HEK293 (cell line): Measurements from ENCODE around the gene PASK.

Experiments used
- CTCF ChIA-PET: fragments of 350-600 bp; formaldehyde crosslinking; extraction: SDS; loops from one replicate; lab custom pipeline; 2021; ENCODE audit warnings: antibody characterized with exemption; lab: Yijun Ruan, JAX
- POLR2A ChIA-PET: fragments of 300-600 bp; formaldehyde crosslinking; extraction: SDS; loops from one replicate; lab custom pipeline; 2020; ENCODE audit warnings: antibody characterized with exemption, inconsistent platforms; lab: Yijun Ruan, JAX
- H3K27ac ChIP-seq: fragments of 200-500 bp; sonication (Bioruptor generic); 2 replicates; pipeline ENCODE4 v1.5.1; 2014; ENCODE audit warnings: low read depth, low read length, control low read depth, inconsistent platforms; ENCODE audit errors: extremely low read depth
- H3K36me3 ChIP-seq, 2 experiments: fragments of 200-500 bp in 1 of 2; sonication (Bioruptor generic) in 1 of 2; 1 replicate in 1 of 2; 2 replicates in 1 of 2; pipeline ENCODE4 v1.5.1; 2014 to 2017; ENCODE audit warnings: inconsistent platforms in 2 of 2, low read length in 2 of 2; ENCODE audit not compliant: control insufficient read depth in 2 of 2, insufficient read depth in 1 of 2
- H3K4me1 ChIP-seq: fragments of 200-500 bp; sonication (Bioruptor generic); 2 replicates; pipeline ENCODE4 v1.5.1; 2014; ENCODE audit warnings: mild to moderate bottlenecking, low read length, inconsistent platforms; ENCODE audit not compliant: control insufficient read depth, insufficient read depth
- H3K4me3 ChIP-seq: 2 replicates; pipeline ENCODE4 v1.5.1; 2011; ENCODE audit warnings: low read depth, mild to moderate bottlenecking, control low read depth, low read length, moderate library complexity
- H3K9me3 ChIP-seq: fragments of 200-500 bp; sonication (Bioruptor generic); 2 replicates; pipeline ENCODE4 v1.5.1; 2014; ENCODE audit warnings: low read depth, low read length, inconsistent platforms; ENCODE audit not compliant: control insufficient read depth, insufficient read depth
- MZF1 ChIP-seq: fragments of 450-650 bp; formaldehyde crosslinking; IDR thresholded peaks from 2 replicates; pipeline ENCODE4 v1.5.1; 2017; ENCODE audit warnings: missing biosample characterization, missing genetic modification characterization, borderline replicate concordance
- ZNF202 ChIP-seq: fragments of 450-650 bp; formaldehyde crosslinking; IDR thresholded peaks from 2 replicates; pipeline ENCODE4 v1.5.1; 2016; ENCODE audit warnings: missing biosample characterization, missing genetic modification characterization, borderline replicate concordance
- ZNF561 ChIP-seq: fragments of 450-650 bp; IDR thresholded peaks from 2 replicates; pipeline ENCODE4 v1.5.1; 2018; ENCODE audit warnings: missing biosample characterization, missing genetic modification characterization, borderline replicate concordance
- ZNF621 ChIP-seq: fragments of 450-650 bp; formaldehyde crosslinking; IDR thresholded peaks from 2 replicates; pipeline ENCODE4 v1.5.1; 2017; ENCODE audit warnings: missing biosample characterization, missing genetic modification characterization
- TF ChIP-seq, protein P1 (sequence below): fragments of 450-650 bp; formaldehyde crosslinking; IDR thresholded peaks from 2 replicates; pipeline ENCODE4 v1.5.1; 2016; ENCODE audit warnings: missing biosample characterization, missing genetic modification characterization
- TF ChIP-seq, protein P2 (sequence below): fragments of 450-650 bp; formaldehyde crosslinking; IDR thresholded peaks from 2 replicates; pipeline ENCODE4 v1.5.1; 2016; ENCODE audit warnings: missing biosample characterization, missing genetic modification characterization
- TF ChIP-seq, protein P3 (sequence below): fragments of 450-650 bp; formaldehyde crosslinking; IDR thresholded peaks from 2 replicates; pipeline ENCODE4 v1.5.1; 2016; ENCODE audit warnings: missing biosample characterization, missing genetic modification characterization
- TF ChIP-seq, protein P4 (sequence below): fragments of 450-650 bp; formaldehyde crosslinking; IDR thresholded peaks from 2 replicates; pipeline ENCODE4 v1.5.1; 2016; ENCODE audit warnings: missing biosample characterization, missing genetic modification characterization, low read depth
- TF ChIP-seq, protein P5 (sequence below): fragments of 450-650 bp; formaldehyde crosslinking; IDR thresholded peaks from 2 replicates; pipeline ENCODE4 v1.5.1; 2016; ENCODE audit warnings: missing biosample characterization, missing genetic modification characterization
- TF ChIP-seq, protein P6 (sequence below): fragments of 450-650 bp; IDR thresholded peaks from 2 replicates; pipeline ENCODE4 v1.5.1; 2018; ENCODE audit warnings: missing biosample characterization, mild to moderate bottlenecking, missing genetic modification characterization

Gene PASK

DNA sequence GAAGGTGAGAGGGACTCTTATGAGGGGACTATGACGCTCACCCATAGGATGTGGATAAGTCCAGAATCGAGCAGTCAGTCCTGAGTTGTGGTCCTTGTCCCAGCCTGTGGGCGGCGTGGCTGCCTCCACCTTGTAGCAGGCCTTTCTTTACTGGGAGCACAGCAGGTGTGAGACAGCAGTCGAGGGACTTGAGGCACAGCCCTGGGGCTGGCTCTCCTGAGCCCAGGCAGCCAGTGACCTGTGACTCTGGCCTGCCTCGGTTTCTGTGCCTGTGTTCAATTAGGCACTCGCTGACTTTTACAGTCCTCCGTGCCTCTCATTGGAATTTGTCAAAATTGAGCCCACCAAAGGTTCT lies 9.3 kb upstream of the PASK start:
- POLR2A ChIA-PET: no interaction called here
- Histone ChIP-seq H3K36me3 (peaks cover 6 to 80% of the 10 kb centered on the region in 2 experiments), H3K9me3 (no peaks in the 10 kb centered on the region), H3K4me3 (no peak overlapping the region), H3K27ac (no peak overlapping the region), H3K4me1 (no peaks in the 10 kb centered on the region)
- CTCF ChIA-PET: no interaction called here
- TF ChIP-seq, protein P1, sequence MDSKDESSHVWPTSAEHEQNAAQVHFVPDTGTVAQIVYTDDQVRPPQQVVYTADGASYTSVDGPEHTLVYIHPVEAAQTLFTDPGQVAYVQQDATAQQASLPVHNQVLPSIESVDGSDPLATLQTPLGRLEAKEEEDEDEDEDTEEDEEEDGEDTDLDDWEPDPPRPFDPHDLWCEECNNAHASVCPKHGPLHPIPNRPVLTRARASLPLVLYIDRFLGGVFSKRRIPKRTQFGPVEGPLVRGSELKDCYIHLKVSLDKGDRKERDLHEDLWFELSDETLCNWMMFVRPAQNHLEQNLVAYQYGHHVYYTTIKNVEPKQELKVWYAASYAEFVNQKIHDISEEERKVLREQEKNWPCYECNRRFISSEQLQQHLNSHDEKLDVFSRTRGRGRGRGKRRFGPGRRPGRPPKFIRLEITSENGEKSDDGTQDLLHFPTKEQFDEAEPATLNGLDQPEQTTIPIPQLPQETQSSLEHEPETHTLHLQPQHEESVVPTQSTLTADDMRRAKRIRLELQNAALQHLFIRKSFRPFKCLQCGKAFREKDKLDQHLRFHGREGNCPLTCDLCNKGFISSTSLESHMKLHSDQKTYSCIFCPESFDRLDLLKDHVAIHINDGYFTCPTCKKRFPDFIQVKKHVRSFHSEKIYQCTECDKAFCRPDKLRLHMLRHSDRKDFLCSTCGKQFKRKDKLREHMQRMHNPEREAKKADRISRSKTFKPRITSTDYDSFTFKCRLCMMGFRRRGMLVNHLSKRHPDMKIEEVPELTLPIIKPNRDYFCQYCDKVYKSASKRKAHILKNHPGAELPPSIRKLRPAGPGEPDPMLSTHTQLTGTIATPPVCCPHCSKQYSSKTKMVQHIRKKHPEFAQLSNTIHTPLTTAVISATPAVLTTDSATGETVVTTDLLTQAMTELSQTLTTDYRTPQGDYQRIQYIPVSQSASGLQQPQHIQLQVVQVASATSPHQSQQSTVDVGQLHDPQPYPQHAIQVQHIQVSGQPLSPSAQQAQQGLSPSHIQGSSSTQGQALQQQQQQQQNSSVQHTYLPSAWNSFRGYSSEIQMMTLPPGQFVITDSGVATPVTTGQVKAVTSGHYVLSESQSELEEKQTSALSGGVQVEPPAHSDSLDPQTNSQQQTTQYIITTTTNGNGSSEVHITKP (tag by site-specific recombination): no peak
- TF ChIP-seq, protein P2, sequence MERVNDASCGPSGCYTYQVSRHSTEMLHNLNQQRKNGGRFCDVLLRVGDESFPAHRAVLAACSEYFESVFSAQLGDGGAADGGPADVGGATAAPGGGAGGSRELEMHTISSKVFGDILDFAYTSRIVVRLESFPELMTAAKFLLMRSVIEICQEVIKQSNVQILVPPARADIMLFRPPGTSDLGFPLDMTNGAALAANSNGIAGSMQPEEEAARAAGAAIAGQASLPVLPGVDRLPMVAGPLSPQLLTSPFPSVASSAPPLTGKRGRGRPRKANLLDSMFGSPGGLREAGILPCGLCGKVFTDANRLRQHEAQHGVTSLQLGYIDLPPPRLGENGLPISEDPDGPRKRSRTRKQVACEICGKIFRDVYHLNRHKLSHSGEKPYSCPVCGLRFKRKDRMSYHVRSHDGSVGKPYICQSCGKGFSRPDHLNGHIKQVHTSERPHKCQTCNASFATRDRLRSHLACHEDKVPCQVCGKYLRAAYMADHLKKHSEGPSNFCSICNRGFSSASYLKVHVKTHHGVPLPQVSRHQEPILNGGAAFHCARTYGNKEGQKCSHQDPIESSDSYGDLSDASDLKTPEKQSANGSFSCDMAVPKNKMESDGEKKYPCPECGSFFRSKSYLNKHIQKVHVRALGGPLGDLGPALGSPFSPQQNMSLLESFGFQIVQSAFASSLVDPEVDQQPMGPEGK (tag by site-specific recombination): no peak
- TF ChIP-seq, protein P3, sequence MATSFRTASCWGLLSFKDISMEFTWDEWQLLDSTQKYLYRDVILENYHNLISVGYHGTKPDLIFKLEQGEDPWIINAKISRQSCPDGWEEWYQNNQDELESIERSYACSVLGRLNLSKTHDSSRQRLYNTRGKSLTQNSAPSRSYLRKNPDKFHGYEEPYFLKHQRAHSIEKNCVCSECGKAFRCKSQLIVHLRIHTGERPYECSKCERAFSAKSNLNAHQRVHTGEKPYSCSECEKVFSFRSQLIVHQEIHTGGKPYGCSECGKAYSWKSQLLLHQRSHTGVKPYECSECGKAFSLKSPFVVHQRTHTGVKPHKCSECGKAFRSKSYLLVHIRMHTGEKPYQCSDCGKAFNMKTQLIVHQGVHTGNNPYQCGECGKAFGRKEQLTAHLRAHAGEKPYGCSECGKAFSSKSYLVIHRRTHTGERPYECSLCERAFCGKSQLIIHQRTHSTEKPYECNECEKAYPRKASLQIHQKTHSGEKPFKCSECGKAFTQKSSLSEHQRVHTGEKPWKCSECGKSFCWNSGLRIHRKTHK: no peak
- no peak for TF ChIP-seq ZNF621
- TF ChIP-seq ZNF561: no peak
- TF ChIP-seq MZF1 (tag by site-specific recombination): no peak
- TF ChIP-seq, protein P4, sequence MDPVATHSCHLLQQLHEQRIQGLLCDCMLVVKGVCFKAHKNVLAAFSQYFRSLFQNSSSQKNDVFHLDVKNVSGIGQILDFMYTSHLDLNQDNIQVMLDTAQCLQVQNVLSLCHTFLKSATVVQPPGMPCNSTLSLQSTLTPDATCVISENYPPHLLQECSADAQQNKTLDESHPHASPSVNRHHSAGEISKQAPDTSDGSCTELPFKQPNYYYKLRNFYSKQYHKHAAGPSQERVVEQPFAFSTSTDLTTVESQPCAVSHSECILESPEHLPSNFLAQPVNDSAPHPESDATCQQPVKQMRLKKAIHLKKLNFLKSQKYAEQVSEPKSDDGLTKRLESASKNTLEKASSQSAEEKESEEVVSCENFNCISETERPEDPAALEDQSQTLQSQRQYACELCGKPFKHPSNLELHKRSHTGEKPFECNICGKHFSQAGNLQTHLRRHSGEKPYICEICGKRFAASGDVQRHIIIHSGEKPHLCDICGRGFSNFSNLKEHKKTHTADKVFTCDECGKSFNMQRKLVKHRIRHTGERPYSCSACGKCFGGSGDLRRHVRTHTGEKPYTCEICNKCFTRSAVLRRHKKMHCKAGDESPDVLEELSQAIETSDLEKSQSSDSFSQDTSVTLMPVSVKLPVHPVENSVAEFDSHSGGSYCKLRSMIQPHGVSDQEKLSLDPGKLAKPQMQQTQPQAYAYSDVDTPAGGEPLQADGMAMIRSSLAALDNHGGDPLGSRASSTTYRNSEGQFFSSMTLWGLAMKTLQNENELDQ: no peak
- no peak for TF ChIP-seq ZNF202 (tag by site-specific recombination)
- TF ChIP-seq, protein P5, sequence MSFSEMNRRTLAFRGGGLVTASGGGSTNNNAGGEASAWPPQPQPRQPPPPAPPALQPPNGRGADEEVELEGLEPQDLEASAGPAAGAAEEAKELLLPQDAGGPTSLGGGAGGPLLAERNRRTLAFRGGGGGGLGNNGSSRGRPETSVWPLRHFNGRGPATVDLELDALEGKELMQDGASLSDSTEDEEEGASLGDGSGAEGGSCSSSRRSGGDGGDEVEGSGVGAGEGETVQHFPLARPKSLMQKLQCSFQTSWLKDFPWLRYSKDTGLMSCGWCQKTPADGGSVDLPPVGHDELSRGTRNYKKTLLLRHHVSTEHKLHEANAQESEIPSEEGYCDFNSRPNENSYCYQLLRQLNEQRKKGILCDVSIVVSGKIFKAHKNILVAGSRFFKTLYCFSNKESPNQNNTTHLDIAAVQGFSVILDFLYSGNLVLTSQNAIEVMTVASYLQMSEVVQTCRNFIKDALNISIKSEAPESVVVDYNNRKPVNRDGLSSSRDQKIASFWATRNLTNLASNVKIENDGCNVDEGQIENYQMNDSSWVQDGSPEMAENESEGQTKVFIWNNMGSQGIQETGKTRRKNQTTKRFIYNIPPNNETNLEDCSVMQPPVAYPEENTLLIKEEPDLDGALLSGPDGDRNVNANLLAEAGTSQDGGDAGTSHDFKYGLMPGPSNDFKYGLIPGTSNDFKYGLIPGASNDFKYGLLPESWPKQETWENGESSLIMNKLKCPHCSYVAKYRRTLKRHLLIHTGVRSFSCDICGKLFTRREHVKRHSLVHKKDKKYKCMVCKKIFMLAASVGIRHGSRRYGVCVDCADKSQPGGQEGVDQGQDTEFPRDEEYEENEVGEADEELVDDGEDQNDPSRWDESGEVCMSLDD (tag by site-specific recombination): no peak
- TF ChIP-seq, protein P6, sequence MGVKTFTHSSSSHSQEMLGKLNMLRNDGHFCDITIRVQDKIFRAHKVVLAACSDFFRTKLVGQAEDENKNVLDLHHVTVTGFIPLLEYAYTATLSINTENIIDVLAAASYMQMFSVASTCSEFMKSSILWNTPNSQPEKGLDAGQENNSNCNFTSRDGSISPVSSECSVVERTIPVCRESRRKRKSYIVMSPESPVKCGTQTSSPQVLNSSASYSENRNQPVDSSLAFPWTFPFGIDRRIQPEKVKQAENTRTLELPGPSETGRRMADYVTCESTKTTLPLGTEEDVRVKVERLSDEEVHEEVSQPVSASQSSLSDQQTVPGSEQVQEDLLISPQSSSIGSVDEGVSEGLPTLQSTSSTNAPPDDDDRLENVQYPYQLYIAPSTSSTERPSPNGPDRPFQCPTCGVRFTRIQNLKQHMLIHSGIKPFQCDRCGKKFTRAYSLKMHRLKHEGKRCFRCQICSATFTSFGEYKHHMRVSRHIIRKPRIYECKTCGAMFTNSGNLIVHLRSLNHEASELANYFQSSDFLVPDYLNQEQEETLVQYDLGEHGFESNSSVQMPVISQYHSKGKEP: no peak
